Upper lobe of left lung (tissue), 4 donors: ENCODE data around the gene TRIL.

ENCODE experiments used
- CTCF ChIP-seq, 6 experiments: fragments of 450-650 bp in 4 of 6; fragments of 200-600 bp in 2 of 6; sonication (generic) in 2 of 6; IDR thresholded peaks; one replicate each; pipeline ENCODE4 v1.5.1; 2016 to 2019; ENCODE audit warnings: antibody characterized with exemption in 6 of 6
- POLR2A ChIP-seq, 4 donors: fragments of 450-650 bp; IDR thresholded peaks; one replicate each; pipeline ENCODE4 v1.5.1; 2016 to 2017; ENCODE audit warnings: antibody characterized with exemption in 4 of 4, mild to moderate bottlenecking in 2 of 4
- POLR2AphosphoS5 ChIP-seq, 2 donors: sonication (generic); formaldehyde crosslinking; IDR thresholded peaks; one replicate each; pipeline ENCODE4 v1.5.1; 2017; ENCODE audit warnings: antibody characterized with exemption in 2 of 2

GRCh38 chr7:28986765-28987110, 28.6 kb upstream of the TRIL start:
- TF ChIP-seq POLR2A (IDR thresholded peaks at IDR 0.05) (no peak), CTCF (IDR thresholded peaks at IDR 0.05) (no peak), POLR2AphosphoS5 (IDR thresholded peaks at IDR 0.05) (peak; percentile 19 to 52)
